ENCODE measurements around the gene BRICD5. TPM values are rescaled to one million over a fixed set of nuclear protein-coding genes. Genes with fewer than 3 reads are reported as not detected.

Gene BRICD5
- total and polyA plus RNA-seq, 2 of the 4 experiments (the other 2 are of a cell fraction), result 0.18 to 0.94 TPM

GRCh38 chr16:2198283-2198682, 12.4 kb downstream of the BRICD5 start:
- no peaks in the 10 kb centered on the region for H3K9me3 ChIP-seq (ENCODE audit: control insufficient read depth, insufficient read depth, low read length)
- no peaks in the 10 kb centered on the region; the same call in 1 of the 2 replicates for H4K20me1 ChIP-seq (ENCODE audit: insufficient read depth, low read length)
- H3K4me2 ChIP-seq (ENCODE audit: low read depth, low read length), result no peak overlapping the region
- H2BK120ac ChIP-seq (ENCODE audit: low read depth, low read length), result no peak overlapping the region
- no peak overlapping the region for H3K4me3 ChIP-seq (ENCODE audit: insufficient read depth, low read depth, low read length)
- H2AK9ac ChIP-seq (replicated peaks; ENCODE audit: low read depth, low read length, poor library complexity), result no peak overlapping the region
- H2BK5ac ChIP-seq (ENCODE audit: low read depth, low read length, poor library complexity, severe bottlenecking), result no peak overlapping the region
- no peak overlapping the region for H2BK20ac ChIP-seq (ENCODE audit: low read depth, low read length)
- no peak overlapping the region for H3K27ac ChIP-seq (ENCODE audit: insufficient read depth, low read length)
- no peak overlapping the region for H4K8ac ChIP-seq (ENCODE audit: low read depth in 2 of 2, low read length in 2 of 2)
- no peak overlapping the region for H2AFZ ChIP-seq (replicated peaks; ENCODE audit: low read length, poor library complexity)
- no TSS peak for BruUV-seq (replicated peaks)
- POLR2A ChIA-PET (ENCODE audit: unreplicated experiment), result no interaction called here
- no peak for TF ChIP-seq FOS (IDR thresholded peaks at IDR 0.05; ENCODE audit: low read depth, low read length)
- TF ChIP-seq MAZ (IDR thresholded peaks at IDR 0.05; ENCODE audit: borderline replicate concordance, low read depth, low read length), result no peak
- TF ChIP-seq RFX5 (IDR thresholded peaks at IDR 0.05; ENCODE audit: low read depth, low read length), result no peak
- no peak for TF ChIP-seq SMC3 (IDR thresholded peaks at IDR 0.05; ENCODE audit: low read depth, low read length)
- TF ChIP-seq NFE2L2 (IDR thresholded peaks at IDR 0.05; ENCODE audit: low read depth, low read length), result no peak
- no peak for TF ChIP-seq RCOR1 (IDR thresholded peaks at IDR 0.05; ENCODE audit: insufficient replicate concordance, low read length)
- no peak for TF ChIP-seq BHLHE40 (IDR thresholded peaks at IDR 0.05; ENCODE audit: low read depth, low read length)
- no peak overlapping the region for H3K4ac ChIP-seq (ENCODE audit: low read depth, low read length)
- no peak overlapping the region for H2AK5ac ChIP-seq (ENCODE audit: low read depth, low read length)
- DNase-seq (no peak), ATAC-seq (ENCODE audit: low read depth) (no peak)
- H3K79me1 ChIP-seq (ENCODE audit: low read depth in 1 of 2, low read length in 2 of 2), result no peaks in the 10 kb centered on the region
- no CpG with 5 or more reads among the region's 4 CpGs for WGBS, 2 experiments (ENCODE audit: extremely low coverage in 2 of 2, insufficient read length in 1 of 2)
- dilution Hi-C loops (cut with HindIII; ENCODE audit: low sequenced_read_pairs, unreplicated experiment), result no loop called here
- no peaks in the 10 kb centered on the region for H3K9me1 ChIP-seq (ENCODE audit: insufficient read depth, low read length)
- intact Hi-C loops (cut with micrococcal nuclease), result no loop called here
- peaks cover 67% of the 10 kb centered on the region for H3K27me3 ChIP-seq (ENCODE audit: control insufficient read depth, insufficient read depth, low read length)
- no peak overlapping the region for H4K5ac ChIP-seq (ENCODE audit: low read depth, low read length)
- no peaks in the 10 kb centered on the region for H3K4me1 ChIP-seq (ENCODE audit: control insufficient read depth, insufficient read depth, low read length)
- CTCF ChIA-PET, result no interaction called here
- no peak overlapping the region for H2BK15ac ChIP-seq (ENCODE audit: low read depth, low read length)
- in situ Hi-C loops (cut with MboI; ENCODE audit: low sequenced_read_pairs), result no loop called here
- no peak overlapping the region for H3K14ac ChIP-seq (replicated peaks; ENCODE audit: low read depth, low read length)
- peak overlapping the region; percentile 42; the same call in 1 of the 2 replicates for H3K23ac ChIP-seq (ENCODE audit: low read depth, low read length)
- no peaks in the 10 kb centered on the region for H3K36me3 ChIP-seq (ENCODE audit: control insufficient read depth, insufficient read depth, low read length)
- no peak overlapping the region for H4K91ac ChIP-seq (ENCODE audit: insufficient read depth, low read depth, low read length)
- H3K56ac ChIP-seq (ENCODE audit: extremely low read depth, insufficient read depth, low read length), result no peak overlapping the region
- H3K18ac ChIP-seq (ENCODE audit: low read depth, low read length), result no peak overlapping the region
- no peak overlapping the region for H3K9ac ChIP-seq (ENCODE audit: low read depth, low read length)

All from IMR-90 (cell line).